CD1c-positive myeloid dendritic cell (primary cell): ENCODE measurements around the gene FAM83F.
"Not testable (repeated sequence)": the region's sequence is repeated elsewhere in the genome, so short reads cannot be mapped to it uniquely, and the experiment has no call there.

Experiments
- DNase-seq: peaks from one replicate; pipeline ENCODE4 v3.0.0-alpha.2; 2016; ENCODE audit errors: extremely low spot score

Gene FAM83F

DNA sequence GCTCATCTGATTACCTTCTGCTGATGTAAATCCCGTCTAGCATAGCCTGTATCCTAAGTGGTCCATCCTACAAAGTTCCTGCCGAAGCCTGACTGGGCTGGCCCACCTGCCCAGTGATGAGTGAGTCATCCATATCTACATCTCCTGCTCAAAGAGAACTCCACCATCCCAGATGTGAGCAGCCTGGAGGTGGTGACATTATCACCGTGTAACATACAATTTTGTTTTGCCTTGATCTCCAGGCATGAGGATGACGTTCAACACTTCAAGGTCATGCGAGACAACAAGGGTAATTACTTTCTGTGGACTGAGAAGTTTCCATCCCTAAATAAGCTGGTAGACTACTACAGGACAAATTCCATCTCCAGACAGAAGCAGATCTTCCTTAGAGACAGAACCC lies 29.0 kb upstream of the FAM83F start:
- no peak for DNase-seq

DNA sequence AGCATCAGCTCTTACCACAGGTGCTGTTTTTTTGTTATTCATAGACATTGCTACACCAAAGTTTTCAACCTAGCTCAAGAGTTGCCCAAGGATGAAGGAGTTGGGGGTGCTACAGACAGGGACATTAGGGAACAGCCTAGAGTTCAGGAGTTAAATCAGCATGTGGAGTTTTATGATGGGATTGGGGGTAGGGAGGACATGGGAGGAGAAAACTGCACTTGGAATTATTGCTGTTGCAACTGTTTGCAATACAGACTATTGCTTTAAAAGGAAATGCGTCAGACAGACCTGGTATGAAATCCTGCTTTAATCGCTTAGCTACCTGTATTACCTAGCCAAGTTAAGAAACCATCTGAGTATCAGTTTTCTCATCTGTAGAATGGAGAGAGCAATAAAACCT lies 28.3 kb upstream of the FAM83F start:
- no peak for DNase-seq

DNA sequence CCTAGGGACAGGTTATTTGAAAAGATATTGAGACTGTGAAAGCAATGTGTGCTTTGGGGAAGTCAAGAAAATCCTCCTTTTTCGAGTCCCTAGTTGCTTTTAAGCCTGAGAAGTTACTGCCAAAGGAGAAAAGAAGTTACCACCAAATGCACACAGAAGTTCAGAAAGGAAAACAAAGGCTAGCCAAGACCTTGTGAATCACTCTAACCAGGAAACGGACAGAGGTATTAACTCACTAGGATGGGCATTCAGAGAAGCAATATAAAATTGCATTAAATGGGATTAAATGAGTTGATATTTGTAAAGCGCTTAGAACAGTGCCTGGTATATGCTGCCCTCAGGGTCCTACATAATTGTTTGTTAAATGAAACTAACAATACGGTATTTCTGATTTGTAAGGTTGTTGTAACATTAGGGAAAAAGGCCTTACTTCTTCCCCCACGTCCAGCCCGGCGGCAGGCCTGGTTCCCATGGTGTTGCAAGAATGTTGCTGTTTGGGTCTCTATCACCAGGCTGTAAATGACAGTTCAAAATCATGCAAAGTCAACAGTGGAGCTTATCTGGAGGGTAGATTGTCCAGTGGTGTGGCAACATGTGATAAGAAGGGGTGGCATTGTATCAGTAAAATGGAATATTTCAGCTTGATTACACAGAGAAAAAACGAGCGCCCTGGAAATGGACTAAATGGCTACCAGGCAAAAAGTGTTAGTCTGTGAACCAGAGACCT lies 27.5 kb upstream of the FAM83F start:
- DNase-seq, result no peak

DNA sequence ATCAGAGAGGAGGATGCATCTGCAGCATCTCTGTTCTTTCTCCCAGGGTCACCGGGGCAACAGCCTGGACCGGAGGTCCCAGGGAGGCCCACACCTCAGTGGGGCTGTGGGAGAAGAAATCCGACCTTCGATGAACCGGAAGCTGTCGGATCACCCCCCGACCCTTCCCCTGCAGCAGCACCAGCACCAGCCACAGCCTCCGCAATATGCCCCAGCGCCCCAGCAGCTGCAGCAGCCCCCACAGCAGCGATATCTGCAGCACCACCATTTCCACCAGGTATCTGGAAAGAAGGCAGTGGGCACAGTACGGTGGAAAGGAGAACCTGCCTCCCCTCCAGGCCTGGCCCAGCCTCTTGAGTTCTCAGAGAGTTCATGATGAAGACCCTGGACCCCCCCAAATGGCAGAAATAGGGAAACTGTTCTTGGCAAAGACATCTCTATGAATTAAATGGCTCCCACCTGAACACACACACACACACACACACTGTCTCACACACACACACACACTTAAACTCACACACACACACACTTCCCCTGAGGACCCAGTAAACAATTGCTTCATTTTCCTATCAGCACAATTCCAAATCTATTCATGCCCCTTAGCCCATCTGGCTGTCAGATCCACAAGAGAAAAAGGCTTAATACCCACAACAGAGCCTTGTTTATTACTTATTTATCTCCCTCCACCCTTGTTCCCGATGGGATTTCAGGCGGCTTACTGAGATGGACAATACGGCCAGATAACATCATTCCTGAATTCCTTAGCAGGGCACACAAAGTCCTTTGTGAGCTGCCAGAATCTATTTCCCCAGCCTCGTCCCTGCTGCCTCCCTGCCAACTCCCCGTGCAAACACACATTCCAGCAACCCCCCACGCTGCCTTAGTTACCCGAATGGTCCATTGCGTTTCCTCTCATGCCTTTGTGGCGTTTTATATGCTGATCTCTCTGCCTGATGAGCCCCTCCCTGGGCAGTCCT lies 26.5 kb upstream of the FAM83F start:
- DNase-seq, result no peak

DNA sequence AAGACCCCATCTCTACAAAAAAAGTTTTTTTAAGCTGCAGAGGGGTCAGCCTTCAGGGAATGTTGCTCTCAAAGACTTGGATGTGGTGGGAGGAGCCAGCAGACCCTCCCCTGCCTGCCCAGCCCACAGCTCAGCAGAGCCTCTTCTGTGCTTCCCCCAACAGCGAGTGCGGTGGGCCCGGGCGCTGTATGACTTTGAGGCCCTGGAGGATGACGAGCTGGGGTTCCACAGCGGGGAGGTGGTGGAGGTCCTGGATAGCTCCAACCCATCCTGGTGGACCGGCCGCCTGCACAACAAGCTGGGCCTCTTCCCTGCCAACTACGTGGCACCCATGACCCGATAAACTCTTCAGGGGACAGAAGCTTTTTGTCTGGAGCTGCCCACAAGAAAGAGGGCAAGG lies 24.0 kb upstream of the FAM83F start:
- DNase-seq, result no peak

DNA sequence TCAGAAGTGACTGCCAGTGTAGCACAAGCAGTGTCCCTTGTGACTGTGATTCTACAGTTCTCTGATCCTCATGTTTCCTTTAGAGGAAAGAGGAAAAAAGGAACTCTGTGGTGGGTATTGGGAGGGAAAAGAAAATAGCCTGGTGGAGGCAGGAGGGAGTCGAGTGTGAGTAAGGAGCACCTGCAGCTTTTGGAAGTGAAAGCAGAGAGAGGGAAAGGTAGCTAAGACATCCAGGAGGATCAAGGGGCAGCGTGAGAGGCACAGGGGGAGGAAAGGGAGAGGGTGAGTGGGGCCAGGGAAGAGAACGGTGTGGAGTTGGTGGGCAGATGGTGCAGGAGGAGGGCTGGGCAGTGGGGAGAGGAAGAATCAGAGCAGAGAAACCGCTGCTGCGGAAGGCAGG lies 22.1 kb upstream of the FAM83F start:
- DNase-seq, result no peak

DNA sequence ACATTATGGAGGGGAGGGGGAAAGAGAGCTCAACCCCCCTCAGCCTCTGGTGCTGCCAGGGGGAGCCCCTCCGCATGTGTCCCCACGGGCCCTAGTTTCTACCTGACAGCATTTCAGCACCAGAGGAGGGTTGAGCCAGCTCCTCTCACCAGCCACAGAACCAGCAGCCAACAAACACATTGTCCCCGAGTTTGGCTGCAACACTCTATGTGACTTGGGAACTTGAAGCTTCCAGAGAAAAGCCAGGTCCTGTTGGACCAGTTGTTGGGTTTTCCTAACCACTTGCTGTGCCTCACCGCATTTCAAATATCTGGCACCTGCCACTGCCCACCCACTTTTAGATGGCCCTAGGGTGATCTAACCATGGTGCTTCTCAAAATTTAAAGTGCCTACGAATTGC lies 21.1 kb upstream of the FAM83F start:
- no peak for DNase-seq

DNA sequence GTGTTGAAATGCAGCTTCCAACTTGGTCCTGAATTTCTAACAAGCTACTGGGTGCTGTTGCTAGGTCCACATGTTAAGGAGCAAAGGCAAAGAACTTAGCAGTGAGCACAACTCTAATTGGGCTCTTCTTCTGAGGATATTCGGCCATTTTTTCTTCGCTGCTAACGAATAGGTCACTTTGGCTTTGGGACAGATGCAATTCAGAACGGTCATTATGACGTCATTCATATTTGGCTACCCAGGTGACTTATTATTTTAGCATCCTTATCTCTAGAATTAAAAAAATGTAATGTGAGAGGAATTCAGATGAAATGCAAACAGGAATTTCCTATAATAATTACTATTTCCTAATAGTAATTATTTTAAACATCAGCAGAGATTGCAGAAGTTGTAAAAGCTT lies 20.7 kb upstream of the FAM83F start:
- no peak for DNase-seq

DNA sequence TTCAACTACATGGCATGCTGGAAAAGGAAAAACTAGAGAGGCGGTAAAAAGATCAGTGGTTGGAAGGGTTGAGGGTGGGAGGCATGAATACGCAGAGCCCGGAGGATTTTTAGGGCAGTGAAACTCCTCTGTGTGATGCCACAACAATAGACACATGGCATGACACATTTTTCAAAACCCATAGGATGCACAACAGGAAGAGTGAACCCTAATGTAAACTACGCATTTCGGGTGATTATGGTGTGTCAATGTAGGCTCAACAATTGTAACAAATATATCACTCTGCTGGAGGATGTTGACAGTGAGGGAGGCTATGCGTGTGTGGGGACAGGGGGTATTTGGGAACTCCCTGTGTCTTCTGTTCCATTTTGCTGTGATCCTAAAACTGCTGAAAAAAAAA lies 15.7 kb upstream of the FAM83F start:
- no peak for DNase-seq

DNA sequence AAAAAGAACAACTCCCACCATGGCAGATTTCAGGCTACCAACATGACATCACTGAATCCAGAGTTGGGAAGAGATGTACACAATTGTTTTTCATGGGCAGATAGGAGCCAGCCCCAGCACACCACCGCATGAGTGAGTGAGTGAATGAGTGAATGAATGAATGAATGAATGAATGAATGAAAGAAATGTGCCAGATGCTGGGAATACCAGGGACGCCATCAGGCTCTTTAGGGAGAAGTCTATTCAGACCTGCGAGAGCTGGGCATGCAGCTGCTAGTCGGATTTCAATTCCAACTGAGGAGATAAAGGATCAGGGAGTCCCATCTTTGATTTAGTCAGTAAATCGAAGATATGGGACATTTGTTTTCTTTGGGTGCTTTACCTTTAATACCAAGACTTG lies 15.3 kb upstream of the FAM83F start:
- DNase-seq, result no peak

DNA sequence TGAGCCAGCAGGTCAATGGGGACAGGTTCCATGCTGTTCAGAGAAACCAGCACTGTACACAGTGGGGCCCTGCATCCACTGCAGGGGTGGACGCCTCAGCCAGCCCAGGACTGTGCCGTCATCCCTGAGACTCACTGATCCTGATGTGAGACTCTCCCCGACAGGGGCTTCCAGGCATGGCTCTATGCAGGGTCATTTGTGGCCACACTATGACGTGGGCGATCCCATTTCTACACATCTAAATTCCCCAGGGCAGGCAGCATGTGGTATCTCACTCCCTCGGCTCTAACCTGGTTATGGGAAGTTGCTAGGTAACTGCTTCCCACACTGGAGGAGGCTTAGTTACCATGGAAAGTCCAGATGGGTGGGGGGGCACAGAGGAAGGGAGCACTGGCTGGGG lies 14.2 kb upstream of the FAM83F start:
- no peak for DNase-seq

DNA sequence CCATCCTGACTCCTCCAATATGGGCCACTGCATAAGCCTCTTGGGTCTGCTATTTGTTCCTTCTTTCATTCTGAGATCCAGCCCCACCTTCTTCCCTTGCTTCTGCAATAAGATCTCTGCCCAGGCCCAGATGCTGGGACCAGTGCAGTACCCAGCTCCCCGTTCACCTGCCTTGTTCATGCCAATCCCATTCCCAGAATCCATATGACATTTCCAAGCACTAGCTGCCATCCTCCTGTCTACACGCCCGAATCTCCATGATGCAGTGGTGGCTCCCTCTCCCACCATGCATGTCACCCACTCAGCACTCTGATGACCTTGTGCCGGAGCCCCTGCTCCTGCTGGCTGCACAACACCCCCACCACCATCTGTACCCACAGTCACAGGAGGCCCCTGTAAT lies 11.4 kb upstream of the FAM83F start:
- no peak for DNase-seq

DNA sequence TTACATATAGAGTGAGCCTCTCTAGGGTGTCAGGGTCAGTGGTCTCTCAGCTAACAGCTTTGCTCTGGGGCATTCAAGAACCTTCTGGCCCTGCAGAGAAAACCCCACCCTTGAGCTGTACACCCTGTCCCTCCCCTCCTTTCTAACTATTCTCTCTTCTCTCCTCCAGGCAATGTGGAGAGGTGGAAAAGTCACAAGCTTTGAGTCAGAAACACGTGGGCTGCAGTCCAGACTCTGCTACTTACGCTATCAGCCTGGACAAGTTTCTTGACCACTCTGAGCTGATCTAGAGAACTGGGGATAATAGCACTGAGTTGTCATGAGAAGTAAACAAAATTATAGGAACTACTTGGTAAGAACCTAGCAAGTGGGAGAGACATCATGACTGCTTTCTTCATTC lies 10.7 kb upstream of the FAM83F start:
- no peak for DNase-seq

DNA sequence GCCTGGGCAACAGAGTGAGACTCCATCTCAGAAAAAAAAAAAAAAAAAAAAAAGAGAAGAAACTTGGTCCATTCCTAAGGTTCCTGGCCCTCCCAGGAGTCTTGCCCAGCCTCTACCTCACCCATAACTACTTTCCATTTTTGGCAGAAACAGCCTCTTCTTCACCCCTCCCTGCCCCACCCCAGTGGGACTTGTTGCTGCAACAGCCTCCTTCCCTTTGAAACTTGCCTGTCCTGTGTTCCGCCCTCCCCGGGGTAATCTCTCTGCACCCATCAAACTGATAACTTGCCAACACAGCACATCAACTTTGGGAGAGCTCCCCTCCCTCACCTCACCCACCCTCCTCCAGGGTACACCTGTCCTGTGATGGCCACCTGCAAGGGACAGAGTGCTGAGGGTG lies 10.0 kb upstream of the FAM83F start:
- DNase-seq, result no peak

DNA sequence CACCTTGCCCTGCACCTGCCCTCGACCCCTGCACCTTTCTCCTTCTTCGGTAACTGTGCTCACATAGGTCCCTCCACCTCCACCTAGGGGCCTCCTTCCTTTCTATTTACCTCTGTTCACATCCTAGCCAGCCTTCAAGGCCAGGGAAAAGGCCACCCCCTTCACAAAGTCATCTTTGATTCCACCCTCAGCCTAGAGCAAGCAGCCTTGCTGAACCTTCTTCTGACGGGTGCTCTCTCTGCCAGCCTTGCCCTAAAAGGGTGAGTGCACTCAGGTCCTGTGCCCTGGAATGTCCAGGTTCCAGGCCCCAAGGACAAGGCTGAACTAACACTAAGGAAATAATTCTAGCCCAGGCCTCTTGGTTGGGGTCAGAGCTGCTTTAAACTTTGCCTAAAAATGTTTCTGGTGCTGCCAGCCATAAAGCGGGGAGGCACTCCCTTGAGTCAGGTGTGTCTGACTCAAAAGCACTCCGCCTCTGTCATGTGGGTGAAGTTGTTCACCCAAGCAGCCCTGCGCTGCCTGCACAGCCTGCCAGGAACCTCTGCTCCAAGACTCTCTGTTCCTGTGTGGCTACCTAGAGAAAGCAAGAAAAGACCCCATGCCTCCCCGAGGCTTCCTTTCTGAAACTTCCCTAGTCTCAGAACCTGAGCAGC lies 9.2 kb upstream of the FAM83F start:
- no peak for DNase-seq

DNA sequence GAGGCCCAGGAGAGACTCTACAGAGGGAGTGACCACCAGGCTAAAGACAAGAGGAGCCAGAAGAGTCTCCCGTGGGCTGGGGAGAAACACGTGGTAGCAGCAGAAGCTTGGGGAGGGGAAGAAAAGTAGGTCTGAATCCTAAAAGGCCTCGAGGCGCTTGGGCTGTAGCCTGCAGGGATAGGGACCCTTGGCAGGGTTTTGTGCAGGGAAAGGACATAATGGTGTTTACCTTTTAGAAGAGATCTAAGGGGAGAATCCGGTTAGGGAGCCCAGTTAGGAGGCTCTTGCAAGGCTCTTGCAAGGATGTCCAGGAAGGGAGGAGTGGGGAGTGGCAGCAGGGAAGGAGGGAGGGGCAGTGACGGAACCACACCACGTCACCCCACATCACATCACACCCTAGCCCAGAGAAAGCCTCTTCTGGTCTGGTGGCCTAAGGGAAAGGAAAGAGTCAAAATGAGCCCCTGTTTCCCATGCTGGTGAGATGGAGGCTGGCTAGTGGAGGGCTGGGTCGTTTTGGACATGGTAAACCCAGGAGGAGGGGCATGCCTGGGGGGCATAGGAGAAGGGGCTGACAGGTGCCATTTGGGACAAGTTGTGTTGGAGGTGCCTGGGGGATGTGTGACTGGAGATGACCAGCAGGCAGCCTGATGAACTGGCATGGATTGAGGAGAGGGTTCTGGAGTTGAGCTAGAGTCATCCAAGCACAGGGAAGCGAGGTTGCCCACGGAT lies 6.2 kb upstream of the FAM83F start:
- no peak for DNase-seq

DNA sequence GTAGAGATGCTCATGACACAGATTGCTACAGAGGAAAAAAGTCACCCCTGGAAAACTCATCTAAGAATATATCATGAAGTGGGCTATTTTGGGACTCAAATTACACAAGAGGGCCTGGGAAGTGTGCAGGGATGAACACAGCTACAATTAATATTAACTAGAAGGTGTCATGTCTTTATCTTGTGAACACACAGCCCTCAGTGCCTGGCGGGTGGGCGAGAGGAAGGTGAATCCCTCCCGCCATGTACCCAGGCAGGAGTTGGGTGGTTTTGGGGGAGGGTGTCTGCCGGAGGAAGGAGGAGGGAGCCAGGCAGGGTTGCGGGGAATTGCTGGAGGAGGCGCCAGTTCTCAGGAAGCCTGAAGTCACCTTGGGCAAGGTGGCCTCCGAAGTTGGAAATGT lies 5.1 kb upstream of the FAM83F start:
- no peak for DNase-seq

DNA sequence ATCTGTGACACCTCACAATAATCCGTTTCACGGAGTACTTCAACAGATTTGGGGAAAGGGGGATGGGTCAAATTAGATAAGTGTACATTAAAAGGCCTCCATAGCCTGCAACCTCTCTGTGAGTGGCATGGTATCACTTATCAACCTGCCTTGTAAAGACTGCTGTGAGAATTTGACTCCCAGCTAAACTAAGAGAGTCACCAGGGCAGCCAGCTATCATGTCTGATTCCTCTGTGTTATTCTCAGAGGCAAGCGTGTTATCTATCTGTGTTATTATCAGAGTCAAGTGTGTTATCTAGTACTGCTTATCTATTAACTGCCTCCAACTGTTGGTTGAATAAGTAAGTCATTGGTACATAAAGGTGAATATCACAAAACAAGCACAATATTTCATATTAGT lies 4.1 kb upstream of the FAM83F start:
- no peak for DNase-seq

DNA sequence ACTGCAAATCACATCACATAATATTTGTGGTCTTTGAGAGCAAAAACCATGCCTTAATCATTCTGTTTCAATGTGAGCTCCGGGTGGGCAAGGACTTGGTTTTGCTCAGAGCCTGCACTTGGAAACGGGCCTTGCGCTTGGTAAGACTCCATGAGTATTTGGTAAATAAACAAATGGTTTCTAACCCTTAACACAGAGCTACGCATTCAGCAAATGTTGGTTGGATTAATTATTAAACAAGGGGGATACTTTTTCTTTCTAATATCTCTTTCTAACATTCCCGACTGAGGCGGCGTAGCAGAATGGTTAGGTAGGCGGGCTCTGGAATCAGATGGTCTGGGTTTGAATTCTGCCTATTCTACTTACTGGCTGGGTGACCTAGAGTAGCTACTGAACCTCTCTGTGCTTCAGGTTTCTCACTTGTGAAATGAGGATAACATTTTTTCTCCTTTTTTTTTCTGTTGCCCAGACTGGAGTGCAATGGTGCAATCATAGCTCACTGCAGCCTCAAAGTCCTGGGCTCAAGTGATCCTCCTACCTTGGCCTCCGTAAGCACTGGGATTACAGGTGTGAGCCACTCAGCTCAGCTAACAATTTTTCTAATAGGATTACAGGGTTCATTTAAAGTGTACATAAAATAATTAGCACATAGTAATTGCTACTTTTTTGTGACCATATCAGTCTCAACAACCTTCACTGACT lies 3.4 kb upstream of the FAM83F start:
- no peak for DNase-seq

DNA sequence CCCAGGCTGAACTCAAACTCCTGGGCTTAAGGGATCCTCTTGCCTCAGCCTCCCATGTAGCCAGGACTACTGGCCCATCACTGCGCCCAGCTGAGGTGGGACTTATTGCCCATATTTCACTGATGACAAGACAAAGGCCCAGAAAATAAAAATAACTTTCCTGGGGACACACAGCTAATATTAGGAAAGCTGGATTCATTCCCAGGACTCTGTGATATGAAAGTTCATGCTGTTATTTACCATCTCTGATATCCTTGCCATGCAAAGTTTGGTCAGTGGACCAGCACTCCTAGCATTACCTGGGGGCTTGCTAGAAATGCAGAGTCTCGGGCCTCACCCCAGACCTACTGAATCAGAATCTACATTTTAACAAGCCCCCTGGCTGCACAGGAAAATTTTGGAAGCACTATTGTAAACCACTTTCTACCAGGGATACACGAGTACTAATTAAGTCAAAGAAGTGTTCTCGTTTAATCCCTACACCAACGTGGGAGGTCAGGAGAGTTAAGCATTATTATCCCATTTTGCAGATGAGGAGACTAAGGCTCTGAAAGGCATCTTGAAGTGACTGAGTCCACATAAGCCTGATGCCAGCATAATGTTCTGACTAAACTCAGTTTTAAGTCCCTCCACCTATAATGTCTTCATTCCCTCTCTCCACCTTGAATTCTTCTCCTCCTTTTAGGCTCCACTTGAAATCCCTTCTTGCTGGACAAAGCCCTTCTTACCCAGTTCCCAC lies 2.5 kb upstream of the FAM83F start:
- DNase-seq, result no peak

DNA sequence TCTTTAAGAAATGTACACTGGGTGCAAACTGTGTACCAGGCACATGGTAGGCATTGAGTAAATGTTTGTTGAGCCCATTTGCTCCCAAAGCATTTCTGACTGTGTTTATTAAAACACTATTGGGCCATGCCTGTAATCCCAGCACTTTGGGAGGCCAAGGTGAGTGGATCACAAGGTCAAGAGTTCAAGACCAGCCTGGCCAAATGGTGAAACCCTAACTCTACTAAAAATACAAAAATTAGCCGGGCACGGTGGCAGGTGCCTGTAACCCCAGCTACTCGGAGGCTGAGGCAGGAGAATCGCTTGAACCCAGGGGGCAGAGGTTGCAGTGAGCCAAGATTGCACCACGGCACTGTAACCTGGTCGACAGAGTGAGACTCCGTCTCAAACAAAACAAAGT lies 1.9 kb upstream of the FAM83F start:
- DNase-seq, result not testable (repeated sequence)
